H9 (cell line): ENCODE measurements around the gene LRRC8B. TPM values are rescaled to one million over a fixed set of nuclear protein-coding genes. Genes with fewer than 3 reads are reported as not detected.

Experiments used
- DNase-seq: peaks from one replicate; pipeline ENCODE4 v3.0.0-alpha.2; 2017
- H2AFZ ChIP-seq: one replicate; pipeline ENCODE4 v1.6.1; 2013; ENCODE audit warnings: mild to moderate bottlenecking, low read length, control low read depth, moderate library complexity
- H2AK5ac ChIP-seq: 2 replicates; pipeline ENCODE4 v1.6.1; 2013; ENCODE audit warnings: low read length, control low read depth, mixed read lengths; ENCODE audit not compliant: insufficient read length
- H2BK120ac ChIP-seq: one replicate; pipeline ENCODE4 v1.6.1; 2013; ENCODE audit warnings: low read depth, mild to moderate bottlenecking, low read length, control low read depth, inconsistent platforms; ENCODE audit not compliant: poor library complexity, severe bottlenecking
- H2BK12ac ChIP-seq: 2 replicates; pipeline ENCODE4 v1.6.1; 2013; ENCODE audit warnings: low read length, control low read depth, mixed read lengths, low read depth; ENCODE audit not compliant: insufficient read length
- H2BK15ac ChIP-seq: 2 replicates; pipeline ENCODE4 v1.6.1; 2013; ENCODE audit warnings: low read depth, low read length, control low read depth
- H2BK20ac ChIP-seq: one replicate; pipeline ENCODE4 v1.6.1; 2013; ENCODE audit warnings: low read depth, mild to moderate bottlenecking, low read length, control low read depth, inconsistent platforms; ENCODE audit not compliant: poor library complexity, severe bottlenecking
- H2BK5ac ChIP-seq: 2 replicates; pipeline ENCODE4 v1.6.1; 2013; ENCODE audit warnings: low read length, control low read depth, mixed read lengths; ENCODE audit not compliant: insufficient read length
- H3K14ac ChIP-seq: 2 replicates; pipeline ENCODE4 v1.6.1; 2013; ENCODE audit warnings: low read length, control low read depth; ENCODE audit not compliant: insufficient read depth
- H3K18ac ChIP-seq: 2 replicates; pipeline ENCODE4 v1.6.1; 2013; ENCODE audit warnings: low read depth, mild to moderate bottlenecking, mixed read lengths, low read length, control low read depth; ENCODE audit not compliant: insufficient read length
- H3K23ac ChIP-seq: 2 replicates; pipeline ENCODE4 v1.6.1; 2013; ENCODE audit warnings: low read length, control low read depth, mixed read lengths, low read depth; ENCODE audit not compliant: insufficient read length
- H3K23me2 ChIP-seq: 2 replicates; pipeline ENCODE4 v1.6.1; 2013; ENCODE audit warnings: low read depth, mild to moderate bottlenecking, mixed read lengths, low read length, control low read depth; ENCODE audit not compliant: insufficient read length, poor library complexity, severe bottlenecking
- H3K27ac ChIP-seq: 2 replicates; pipeline ENCODE4 v1.5.1; 2013; ENCODE audit warnings: low read length, control low read depth, mixed read lengths, low read depth; ENCODE audit not compliant: insufficient read length
- H3K27me3 ChIP-seq: 2 replicates; pipeline ENCODE4 v1.6.1; 2013; ENCODE audit warnings: low read length, control low read depth, inconsistent platforms; ENCODE audit not compliant: insufficient read depth
- H3K4ac ChIP-seq: 2 replicates; pipeline ENCODE4 v1.6.1; 2013; ENCODE audit warnings: low read depth, mild to moderate bottlenecking, control low read depth, inconsistent platforms, low read length, moderate library complexity
- H3K4me1 ChIP-seq: 2 replicates; pipeline ENCODE4 v1.6.1; 2013; ENCODE audit warnings: low read length, control low read depth, inconsistent platforms; ENCODE audit not compliant: insufficient read depth
- H3K4me2 ChIP-seq: 2 replicates; pipeline ENCODE4 v1.6.1; 2013; ENCODE audit warnings: low read length, control low read depth, mixed read lengths; ENCODE audit not compliant: insufficient read length, insufficient read depth
- H3K56ac ChIP-seq: 2 replicates; pipeline ENCODE4 v1.6.1; 2013; ENCODE audit warnings: low read depth, mild to moderate bottlenecking, mixed read lengths, low read length, control low read depth; ENCODE audit not compliant: insufficient read length
- H3K79me1 ChIP-seq: 2 replicates; pipeline ENCODE4 v1.6.1; 2013; ENCODE audit warnings: low read depth, mild to moderate bottlenecking, moderate library complexity, low read length, control low read depth, inconsistent platforms; ENCODE audit not compliant: insufficient read depth, poor library complexity, severe bottlenecking
- H3K79me2 ChIP-seq: 2 replicates; pipeline ENCODE4 v1.6.1; 2013; ENCODE audit warnings: low read length, control low read depth, inconsistent platforms; ENCODE audit not compliant: insufficient read depth
- H3K9ac ChIP-seq: 2 replicates; pipeline ENCODE4 v1.6.1; 2013; ENCODE audit warnings: low read length, control low read depth, mixed read lengths; ENCODE audit not compliant: insufficient read length; ENCODE audit errors: extremely low read depth
- H3K9me3 ChIP-seq: one replicate; pipeline ENCODE4 v1.6.1; 2013; ENCODE audit warnings: low read depth, low read length, inconsistent platforms; ENCODE audit not compliant: control insufficient read depth
- H3T11ph ChIP-seq: one replicate; pipeline ENCODE4 v1.6.1; 2013; ENCODE audit warnings: mild to moderate bottlenecking, low read length, control low read depth, inconsistent platforms
- H4K20me1 ChIP-seq: one replicate; pipeline ENCODE4 v1.6.1; 2013; ENCODE audit not compliant: control insufficient read depth, insufficient read length, insufficient read depth
- H4K5ac ChIP-seq: 2 replicates; pipeline ENCODE4 v1.6.1; 2013; ENCODE audit warnings: low read depth, mild to moderate bottlenecking, mixed read lengths, low read length, control low read depth; ENCODE audit not compliant: insufficient read length
- H4K8ac ChIP-seq: replicated peaks from 2 replicates; pipeline ENCODE4 v1.6.1; 2013; ENCODE audit warnings: low read length, control low read depth, mixed read lengths, low read depth; ENCODE audit not compliant: insufficient read length
- H4K91ac ChIP-seq: 2 replicates; pipeline ENCODE4 v1.6.1; 2013; ENCODE audit warnings: low read depth, mild to moderate bottlenecking, moderate library complexity, mixed read lengths, low read length, control low read depth; ENCODE audit not compliant: insufficient read length
- H3K27ac Mint-ChIP-seq, 3 experiments: 2 replicates in 2 of 3; 3 replicates in 1 of 3; pipeline ENCODE4 v1.8.0; 2020 to 2021; ENCODE audit warnings: mixed read lengths in 3 of 3, mild to moderate bottlenecking in 1 of 3, moderate library complexity in 1 of 3
- H3K27me3 Mint-ChIP-seq: 2 replicates; pipeline ENCODE4 v1.8.0; 2021; ENCODE audit warnings: low read depth, mild to moderate bottlenecking, moderate library complexity, mixed read lengths
- H3K36me3 Mint-ChIP-seq, 3 experiments: 2 replicates in 2 of 3; 3 replicates in 1 of 3; pipeline ENCODE4 v1.8.0; 2020 to 2021; ENCODE audit warnings: low read depth in 3 of 3, mixed read lengths in 3 of 3; ENCODE audit not compliant: insufficient read depth in 1 of 3
- H3K4me1 Mint-ChIP-seq, 2 experiments: 2 replicates each; pipeline ENCODE4 v1.8.0; 2020; ENCODE audit warnings: mixed read lengths in 2 of 2
- H3K4me3 Mint-ChIP-seq, 2 experiments: 2 replicates in 1 of 2; 3 replicates in 1 of 2; pipeline ENCODE4 v1.8.0; 2020 to 2021; ENCODE audit warnings: mild to moderate bottlenecking in 2 of 2, mixed read lengths in 2 of 2, moderate library complexity in 1 of 2
- H3K9me3 Mint-ChIP-seq, 2 experiments: 2 replicates in 1 of 2; 3 replicates in 1 of 2; pipeline ENCODE4 v1.8.0; 2020; ENCODE audit warnings: mild to moderate bottlenecking in 2 of 2, mixed read lengths in 2 of 2, moderate library complexity in 1 of 2
- WGBS: extraction: QIAGEN DNeasy Blood & Tissue Kit; methylation state at CpG from one replicate; pipeline ENCODE4 v1.1.7; 2013; ENCODE audit warnings: missing lambda C conversion rate, low lambda C conversion rate, mixed read lengths; ENCODE audit not compliant: insufficient read length; ENCODE audit errors: extremely low coverage; 5-methylcytosine and 5-hydroxymethylcytosine counted together
- total RNA-seq: library from RNA; stranded (reverse); gene quantifications from 2 replicates; pipeline ENCODE4 v1.2.1, GENCODE V29; 2021
- TF ChIP-seq, protein P1 (sequence below): fragments of 200-600 bp; sonication (generic); conservative IDR thresholded peaks from 3 replicates; pipeline ENCODE4 v1.8.0; 2021; ENCODE audit warnings: antibody characterized with exemption, mild to moderate bottlenecking

Gene LRRC8B
- total RNA-seq, 1 experiment from 2014 or later: 33.2 TPM

DNA sequence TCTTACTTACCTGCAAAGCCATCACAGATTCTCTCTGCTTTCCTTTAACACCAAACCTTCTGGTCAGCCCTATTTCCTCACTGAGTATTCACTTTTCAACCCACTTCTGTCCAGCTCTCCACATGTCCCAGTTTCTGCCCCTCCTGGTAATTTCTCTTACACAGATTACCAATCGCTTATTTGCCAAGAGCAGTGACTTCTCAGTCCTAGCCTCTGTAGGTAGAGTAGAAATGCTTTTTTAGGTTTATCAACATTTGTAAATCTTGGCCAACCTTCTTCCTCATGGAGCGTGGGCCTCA, 74.7 kb downstream of the LRRC8B start:
- no peaks in the 10 kb centered on the region for H3K27me3 Mint-ChIP-seq

More for the DNA sequence above, 74.7 kb downstream of the LRRC8B start:
- Mint-ChIP-seq H3K27ac (peak overlapping the region; percentile 4 to 90 (median 56); a peak in 6 of 7 replicates), H3K4me1 (peaks cover 43 to 55% of the 10 kb centered on the region in 2 experiments), H3K4me3 (0 out of 5 replicates have a peak overlapping the region, but pooled peaks of 1 of the 2 experiments have one; percentile 9), H3K36me3 (peaks cover 0 to 2% (median 0%) of the 10 kb centered on the region in 3 experiments; a peak in 2 of 7 replicates), H3K9me3 (no peaks in the 10 kb centered on the region; a peak in 1 of 5 replicates)
- WGBS: no CpG with 5 or more reads among the region's 2 CpGs
- DNase-seq: no peak
- no peaks in the 10 kb centered on the region for H3K9me3 ChIP-seq
- no peak overlapping the region for H2BK15ac ChIP-seq
- no peak overlapping the region for H4K8ac ChIP-seq
- no peak overlapping the region for H3K4me2 ChIP-seq
- no peak overlapping the region for H3K14ac ChIP-seq
- H3K4me1 ChIP-seq: peaks cover 11% of the 10 kb centered on the region; the same call in 1 of the 2 replicates
- no peak overlapping the region for H2BK120ac ChIP-seq
- H2AFZ ChIP-seq: no peak overlapping the region
- no peak overlapping the region for H2BK5ac ChIP-seq
- no peaks in the 10 kb centered on the region for H4K20me1 ChIP-seq
- H3K23me2 ChIP-seq: no peaks in the 10 kb centered on the region
- no peak overlapping the region for H3K27ac ChIP-seq
- H3K9ac ChIP-seq: no peak overlapping the region
- no peaks in the 10 kb centered on the region for H3K27me3 ChIP-seq
- H2BK12ac ChIP-seq: no peak overlapping the region
- no peak overlapping the region for H3K4ac ChIP-seq
- H4K5ac ChIP-seq: no peak overlapping the region
- H3T11ph ChIP-seq: no peak overlapping the region
- no peak overlapping the region for H3K56ac ChIP-seq
- no peak overlapping the region for H2AK5ac ChIP-seq
- no peak overlapping the region for H4K91ac ChIP-seq
- H3K79me1 ChIP-seq: no peaks in the 10 kb centered on the region
- H3K79me2 ChIP-seq: no peaks in the 10 kb centered on the region
- H3K18ac ChIP-seq: no peak overlapping the region
- TF ChIP-seq, protein P1, sequence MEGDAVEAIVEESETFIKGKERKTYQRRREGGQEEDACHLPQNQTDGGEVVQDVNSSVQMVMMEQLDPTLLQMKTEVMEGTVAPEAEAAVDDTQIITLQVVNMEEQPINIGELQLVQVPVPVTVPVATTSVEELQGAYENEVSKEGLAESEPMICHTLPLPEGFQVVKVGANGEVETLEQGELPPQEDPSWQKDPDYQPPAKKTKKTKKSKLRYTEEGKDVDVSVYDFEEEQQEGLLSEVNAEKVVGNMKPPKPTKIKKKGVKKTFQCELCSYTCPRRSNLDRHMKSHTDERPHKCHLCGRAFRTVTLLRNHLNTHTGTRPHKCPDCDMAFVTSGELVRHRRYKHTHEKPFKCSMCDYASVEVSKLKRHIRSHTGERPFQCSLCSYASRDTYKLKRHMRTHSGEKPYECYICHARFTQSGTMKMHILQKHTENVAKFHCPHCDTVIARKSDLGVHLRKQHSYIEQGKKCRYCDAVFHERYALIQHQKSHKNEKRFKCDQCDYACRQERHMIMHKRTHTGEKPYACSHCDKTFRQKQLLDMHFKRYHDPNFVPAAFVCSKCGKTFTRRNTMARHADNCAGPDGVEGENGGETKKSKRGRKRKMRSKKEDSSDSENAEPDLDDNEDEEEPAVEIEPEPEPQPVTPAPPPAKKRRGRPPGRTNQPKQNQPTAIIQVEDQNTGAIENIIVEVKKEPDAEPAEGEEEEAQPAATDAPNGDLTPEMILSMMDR: peak; percentile 9; the same call in 1 of the 3 replicates
- no peak overlapping the region for H3K23ac ChIP-seq
- no peak overlapping the region for H2BK20ac ChIP-seq
